B cell (primary cell): ENCODE results near the gene NLGN1.

Experiments used
- CTCF ChIP-seq: fragments of 200-600 bp; IDR thresholded peaks from one replicate; pipeline ENCODE4 v1.8.0; 2022; ENCODE audit warnings: antibody characterized with exemption, mild to moderate bottlenecking
- EZH2 ChIP-seq: IDR thresholded peaks from 2 replicates; pipeline ENCODE4 v1.6.1; 2012; ENCODE audit warnings: borderline replicate concordance, low read depth, mild to moderate bottlenecking, moderate library complexity, low read length; ENCODE audit not compliant: insufficient read depth, poor library complexity, severe bottlenecking

GRCh38 chr3:173547070-173547469, 149.5 kb downstream of the NLGN1 start:
- TF ChIP-seq CTCF (no peak), EZH2 (no peak)
